GM18517 (cell line): ENCODE results near the gene FNIP2.
"Not testable (repeated sequence)": the region's sequence is repeated elsewhere in the genome, so short reads cannot be mapped to it uniquely, and the experiment has no call there.

Source experiments
- ATAC-seq: cut with Tn5 transposase; IDR thresholded peaks from one replicate; pipeline ENCODE4 v1.9.1; 2021; ENCODE audit warnings: mild to moderate bottlenecking, moderate library complexity; ENCODE audit not compliant: unreplicated experiment

FNIP2 gene

GRCh38 chr4:158812543-158812942 lies 43.7 kb downstream of the FNIP2 start:
- no peak for ATAC-seq

DNA sequence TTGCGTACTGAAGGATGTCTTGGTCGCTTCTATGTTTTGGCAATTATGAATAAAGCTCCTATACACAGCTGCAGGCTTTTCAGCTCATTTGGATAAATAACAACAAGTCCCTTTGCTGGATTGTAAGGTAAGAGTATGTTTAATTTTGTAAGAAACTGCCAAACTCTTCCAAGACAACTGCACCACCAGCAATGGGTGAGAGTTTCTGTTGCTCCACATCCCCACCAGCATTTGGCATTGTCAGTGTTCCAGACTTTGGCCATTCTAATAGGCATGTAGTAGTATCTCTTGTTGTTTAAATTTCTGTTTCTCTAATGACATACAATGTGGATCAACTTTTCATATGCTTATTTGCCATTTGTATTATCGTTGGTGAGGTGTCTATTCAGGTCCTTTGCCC lies 44.3 kb downstream of the FNIP2 start:
- ATAC-seq: no peak

DNA sequence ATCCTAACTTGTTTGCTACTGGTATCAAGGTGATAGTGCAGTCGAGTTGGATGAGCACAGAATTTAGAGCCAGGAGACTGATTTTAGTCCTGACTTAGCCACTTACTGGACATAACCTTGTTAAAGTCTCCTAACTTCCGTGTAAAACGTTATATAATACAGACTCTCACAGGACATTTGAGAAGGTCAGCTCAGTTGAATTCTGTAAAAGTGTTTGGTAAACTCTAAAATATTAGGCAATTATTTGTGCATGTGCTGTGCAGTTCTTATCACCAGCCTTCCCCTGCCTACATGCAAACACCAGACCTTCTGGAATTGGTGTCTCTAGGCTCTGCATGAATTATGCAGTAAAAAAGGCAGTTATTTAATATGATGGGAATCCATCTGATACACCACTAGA lies 45.4 kb downstream of the FNIP2 start:
- ATAC-seq: no peak

DNA sequence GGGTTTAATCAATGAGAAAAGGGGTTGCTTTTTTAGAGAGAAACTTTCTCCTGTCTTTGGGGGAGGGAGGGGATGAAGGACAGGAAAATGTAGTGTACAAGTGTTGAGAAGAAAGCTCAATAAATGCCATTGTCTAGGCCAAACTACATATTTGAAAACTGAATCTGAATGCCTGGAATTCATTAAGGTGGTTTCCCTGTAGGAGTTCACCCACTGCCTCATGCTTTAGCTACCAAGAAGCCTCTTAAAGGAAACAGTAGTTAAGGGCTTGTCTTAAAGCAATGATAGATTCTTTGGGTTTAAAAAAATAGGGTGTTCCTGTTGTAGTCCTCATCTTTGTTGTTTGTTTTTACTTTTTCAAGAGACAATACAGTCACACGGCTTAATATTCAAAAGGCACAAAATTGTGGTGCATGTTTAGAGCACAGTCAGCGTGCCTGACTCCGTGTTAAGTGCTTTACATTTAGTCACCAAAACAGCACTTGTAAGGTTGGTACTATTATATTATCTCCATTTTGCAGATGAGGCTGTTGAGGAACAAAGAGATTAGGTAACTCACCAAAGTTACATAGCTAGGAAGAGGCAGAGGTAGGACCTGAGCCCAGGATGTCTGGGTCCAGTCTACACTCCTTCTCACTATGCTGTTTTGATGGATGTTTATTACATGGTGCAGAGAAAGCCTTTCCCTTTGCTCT lies 46.0 kb downstream of the FNIP2 start:
- no peak for ATAC-seq

- ATAC-seq: peak; percentile 53
Observed at GRCh38 chr4:158816955-158817354, 48.1 kb downstream of the FNIP2 start.

DNA sequence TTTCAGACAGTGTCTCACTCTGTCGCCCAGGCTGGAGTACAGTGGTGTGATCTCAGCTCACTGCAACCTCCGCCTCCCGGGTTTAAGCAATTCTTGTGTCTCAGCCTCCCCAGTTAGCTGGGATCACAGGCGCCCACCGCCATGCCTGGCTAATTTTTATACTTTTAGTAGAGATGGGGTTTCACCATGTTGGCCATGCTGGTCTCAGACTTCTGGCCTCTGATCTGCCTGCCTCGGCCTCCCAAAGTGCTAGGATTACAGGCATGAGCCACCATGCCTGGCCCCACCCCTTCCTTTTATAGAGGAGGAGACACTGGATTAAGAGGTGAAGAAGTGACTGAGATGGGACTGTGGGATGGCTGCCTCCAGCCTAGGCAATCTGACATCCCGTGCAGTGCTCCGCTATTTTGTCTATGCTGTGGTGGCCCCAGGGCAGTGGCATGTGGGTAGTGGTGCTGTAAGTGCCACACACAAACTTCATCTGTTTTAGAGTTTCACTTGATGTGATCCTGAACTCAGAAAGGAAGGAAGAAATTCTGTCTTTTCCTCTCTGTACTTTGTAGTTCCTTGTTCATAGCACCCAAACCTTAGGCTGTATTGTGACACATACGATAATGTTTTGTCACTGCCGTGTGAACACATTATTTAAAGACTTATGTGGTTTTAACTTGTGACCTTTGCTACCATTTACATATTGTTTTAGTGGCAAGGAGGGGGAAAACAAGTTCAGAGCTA lies 48.9 kb downstream of the FNIP2 start:
- peak; percentile 62 for ATAC-seq

- no peak for ATAC-seq
Observed at GRCh38 chr4:158818560-158819140, 49.8 kb downstream of the FNIP2 start.

- no peak for ATAC-seq
Observed at GRCh38 chr4:158819942-158820786, 51.3 kb downstream of the FNIP2 start.

DNA sequence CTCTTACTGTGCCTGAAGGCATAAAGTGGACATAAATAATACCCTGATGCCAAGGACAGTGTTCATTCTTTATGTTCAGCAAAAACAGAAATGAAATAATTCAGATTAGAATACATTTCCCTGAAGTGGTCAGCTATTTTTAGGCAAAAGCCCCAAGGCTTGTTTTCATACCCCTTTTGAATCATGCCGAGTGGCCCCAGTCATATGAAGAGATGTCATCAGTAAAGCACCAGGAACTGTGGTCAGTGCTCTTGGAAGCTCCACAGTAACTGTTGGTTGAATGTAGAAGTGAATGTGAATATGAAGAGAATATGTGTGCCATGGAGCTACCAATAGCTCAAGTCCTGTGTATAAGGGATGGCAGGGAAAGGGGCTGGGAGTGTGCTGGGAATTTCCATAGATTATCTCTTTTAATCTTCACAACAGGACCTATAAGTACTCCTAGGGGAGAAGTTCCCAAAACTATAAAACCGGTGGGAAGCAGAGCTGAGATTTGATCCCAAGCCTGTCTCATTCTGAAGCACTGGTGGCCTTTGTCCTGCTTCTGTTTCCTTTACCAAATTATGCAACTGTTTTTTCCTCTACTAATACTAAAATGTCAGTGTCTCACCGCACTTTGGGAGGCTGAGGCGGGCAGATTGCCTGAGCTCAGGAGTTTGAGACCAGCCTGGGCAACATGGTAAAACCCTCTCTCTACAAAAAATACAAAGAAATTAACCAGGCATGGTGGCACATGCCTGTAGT lies 52.6 kb downstream of the FNIP2 start:
- ATAC-seq: no peak

- ATAC-seq: no peak
Observed at GRCh38 chr4:158822348-158822747, 53.5 kb downstream of the FNIP2 start.

DNA sequence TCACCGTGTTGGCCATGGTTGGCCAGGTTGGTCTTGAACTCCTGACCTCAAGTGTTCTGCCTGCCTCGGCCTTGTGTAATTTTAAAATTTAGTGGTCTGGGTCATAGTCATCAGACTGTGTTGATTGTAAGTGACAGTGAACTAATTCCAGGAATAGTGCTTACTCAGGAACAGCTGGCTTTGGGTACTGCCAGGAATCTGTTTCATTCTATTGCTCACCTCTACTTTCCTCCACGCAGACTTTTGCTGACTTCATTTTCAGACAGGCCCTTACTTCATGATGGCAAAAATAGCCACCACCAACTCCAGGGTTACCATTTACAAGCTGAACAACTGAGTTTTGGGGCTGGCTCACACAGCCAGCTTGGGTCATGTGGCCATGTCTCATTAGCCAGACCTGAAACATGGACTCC lies 54.6 kb downstream of the FNIP2 start:
- ATAC-seq: no peak

DNA sequence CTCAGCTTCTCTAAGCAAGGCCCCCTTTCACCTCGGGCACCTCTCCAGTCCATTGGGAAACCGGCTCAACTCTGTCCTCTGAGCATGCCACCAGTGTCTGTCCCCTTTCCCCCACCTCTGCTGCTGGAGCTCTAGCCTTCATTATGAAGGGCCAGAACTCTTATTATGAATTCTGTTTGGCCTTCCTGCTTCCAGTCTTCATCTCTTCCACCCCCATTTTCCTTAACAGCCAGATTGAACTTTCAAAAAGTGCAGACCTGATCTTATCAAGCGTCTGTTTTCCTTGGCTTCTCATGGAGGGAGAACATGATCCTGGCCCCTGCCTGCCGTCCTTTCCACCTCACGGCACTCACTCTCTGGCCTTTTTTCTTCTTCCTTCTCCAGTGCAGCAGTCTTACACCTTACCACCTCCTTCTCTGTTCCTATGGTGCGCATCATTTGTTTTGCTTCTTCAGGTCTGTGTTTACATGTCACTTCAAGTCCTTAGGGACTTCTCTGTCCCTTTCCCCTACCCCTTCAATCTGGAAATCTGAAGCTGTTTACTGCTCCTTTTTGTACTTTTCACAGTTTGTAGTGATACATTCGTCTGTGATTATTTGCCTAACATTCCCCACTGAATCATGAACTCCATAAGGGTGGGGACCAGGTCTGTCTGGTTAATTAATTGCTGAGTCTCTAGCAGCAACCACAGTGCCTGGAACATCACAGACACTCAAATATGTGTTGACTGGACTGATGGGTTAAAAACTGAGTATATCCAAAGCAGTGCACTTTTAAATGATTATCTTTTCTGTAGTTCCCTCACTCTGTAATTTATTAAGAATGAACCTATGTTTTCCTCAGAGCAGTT lies 55.8 kb downstream of the FNIP2 start:
- no peak for ATAC-seq

- ATAC-seq: peak; percentile 7
Observed at GRCh38 chr4:158825433-158826036, 56.7 kb downstream of the FNIP2 start.

GRCh38 chr4:158826057-158826456 lies 57.2 kb downstream of the FNIP2 start:
- ATAC-seq: peak; percentile 79

DNA sequence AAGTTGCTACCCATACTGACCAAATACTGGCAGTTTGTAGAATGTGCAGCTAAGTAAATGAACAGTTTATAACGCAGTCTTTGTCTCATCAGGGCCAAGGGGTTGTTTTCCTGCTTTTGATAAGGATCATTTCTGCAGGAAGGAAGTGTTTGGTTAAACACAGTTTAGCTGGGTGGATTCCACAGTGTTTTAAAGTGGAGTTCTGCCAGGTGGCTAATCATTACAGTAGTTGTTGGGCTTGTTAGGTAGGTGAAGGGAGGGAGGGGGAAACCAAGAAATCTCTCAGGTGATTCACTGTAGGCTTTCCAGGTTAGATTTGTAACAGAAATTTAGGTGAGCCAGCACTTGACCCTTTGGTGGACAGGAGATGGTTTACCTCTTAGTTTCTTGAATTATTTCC lies 58.1 kb downstream of the FNIP2 start:
- ATAC-seq: no peak

- no peak for ATAC-seq
Observed at GRCh38 chr4:158827543-158827981, 58.7 kb downstream of the FNIP2 start.

DNA sequence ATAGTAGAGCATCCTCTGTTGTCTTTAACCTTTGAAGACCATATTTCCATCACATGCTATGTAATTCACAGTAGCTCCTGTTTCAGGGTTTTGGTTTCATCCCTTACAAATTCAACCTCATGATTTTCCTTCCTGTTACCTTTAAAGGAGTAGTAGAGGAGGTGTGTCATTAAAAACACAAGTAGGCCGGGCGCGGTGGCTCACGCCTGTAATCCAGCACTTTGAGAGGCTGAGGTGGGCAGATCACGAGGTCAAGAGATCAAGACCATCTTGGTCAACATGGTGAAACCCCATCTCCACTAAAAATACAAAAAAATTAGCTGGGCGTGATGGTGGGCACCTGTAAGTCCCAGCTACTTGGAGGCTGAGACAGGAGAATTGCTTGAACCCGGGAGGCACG lies 59.3 kb downstream of the FNIP2 start:
- not testable (repeated sequence) for ATAC-seq

- ATAC-seq: no peak
Observed at GRCh38 chr4:158829254-158829653, 60.4 kb downstream of the FNIP2 start.

DNA sequence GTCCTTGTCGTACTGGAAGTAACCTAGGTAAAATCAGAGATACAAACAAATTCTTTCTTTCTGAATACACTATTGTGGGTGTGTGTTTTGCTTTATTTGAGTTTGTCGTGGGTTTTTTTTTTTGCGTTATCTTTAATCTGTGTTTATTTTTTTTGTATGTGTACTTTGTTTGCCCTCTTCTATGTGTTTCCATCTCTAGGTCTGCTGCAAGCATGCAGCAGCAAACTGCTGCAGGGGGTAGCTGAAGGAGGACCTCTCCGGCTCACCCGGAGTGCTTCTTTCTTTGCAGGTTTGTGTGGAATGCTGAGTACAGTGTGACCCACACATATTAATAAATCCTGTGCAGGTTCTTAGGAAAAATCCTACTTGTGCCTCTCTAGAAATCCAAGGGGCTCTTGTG lies 64.8 kb downstream of the FNIP2 start:
- no peak for ATAC-seq
